HG02623 (cell line): ENCODE measurements around the gene DCST2.
A peak's percentile ranks its signal among the peaks of the same experiment; 100 is the strongest.

Source experiments
- ATAC-seq: cut with Tn5 transposase; IDR thresholded peaks from one replicate; pipeline ENCODE4 v1.9.1; 2021; ENCODE audit warnings: moderate library complexity; ENCODE audit not compliant: unreplicated experiment

The DCST2 gene

GRCh38 chr1:155050560-155051341, 17.2 kb upstream of the DCST2 start, which contains the start of gene ADAM15:
Gene ADAM15 (plus strand): TSS chr1:155051316. CDS start chr1:155051387, 71 bp downstream.
- ATAC-seq, result peak; percentile 58

- no peak for ATAC-seq
Measured at GRCh38 chr1:155049651-155050559, 16.3 kb upstream of the DCST2 start.

DNA sequence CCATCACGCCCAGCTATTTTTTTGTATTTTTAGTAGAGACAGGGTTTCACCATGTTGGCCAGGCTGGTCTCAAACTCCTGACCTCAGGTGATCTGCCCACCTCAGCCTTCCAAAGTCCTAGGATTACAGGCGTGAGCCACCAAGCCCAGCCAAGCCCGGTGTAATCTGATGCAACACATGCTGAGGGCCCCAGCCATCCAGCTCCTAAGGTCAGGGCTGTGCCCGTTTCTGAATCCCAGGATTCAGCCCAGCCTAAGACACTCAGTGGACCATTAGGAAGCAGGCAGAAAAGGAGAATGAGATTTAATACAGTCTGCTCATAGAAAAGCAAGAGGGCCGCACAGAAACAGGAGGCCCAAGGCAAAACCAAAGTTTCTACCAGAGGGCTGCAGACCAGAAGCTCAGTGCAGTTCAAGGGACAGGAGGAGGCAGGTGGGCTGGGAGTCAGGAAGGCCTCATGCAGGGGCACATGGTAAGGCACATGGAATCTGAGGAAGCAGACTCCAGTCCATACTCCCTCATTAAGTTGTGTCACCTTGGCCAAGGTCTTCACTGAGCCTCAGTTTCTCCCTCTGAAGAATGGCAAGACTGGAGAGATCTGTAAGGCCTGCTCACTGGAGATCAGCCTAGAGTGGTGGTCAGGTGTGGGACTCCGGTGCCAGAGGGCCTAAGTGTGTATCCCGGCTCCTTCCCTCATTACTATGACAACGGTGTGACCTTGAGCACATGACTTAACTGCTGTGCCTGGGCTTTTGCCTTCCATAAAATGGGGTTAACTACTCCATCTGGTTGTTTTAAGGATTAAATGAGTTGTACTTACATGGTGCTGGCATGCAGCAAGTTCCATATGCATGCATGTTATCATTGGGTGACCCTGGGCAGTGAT, 15.1 kb upstream of the DCST2 start:
- no peak for ATAC-seq

GRCh38 chr1:155044812-155045657, 11.5 kb upstream of the DCST2 start:
- no peak for ATAC-seq

DNA sequence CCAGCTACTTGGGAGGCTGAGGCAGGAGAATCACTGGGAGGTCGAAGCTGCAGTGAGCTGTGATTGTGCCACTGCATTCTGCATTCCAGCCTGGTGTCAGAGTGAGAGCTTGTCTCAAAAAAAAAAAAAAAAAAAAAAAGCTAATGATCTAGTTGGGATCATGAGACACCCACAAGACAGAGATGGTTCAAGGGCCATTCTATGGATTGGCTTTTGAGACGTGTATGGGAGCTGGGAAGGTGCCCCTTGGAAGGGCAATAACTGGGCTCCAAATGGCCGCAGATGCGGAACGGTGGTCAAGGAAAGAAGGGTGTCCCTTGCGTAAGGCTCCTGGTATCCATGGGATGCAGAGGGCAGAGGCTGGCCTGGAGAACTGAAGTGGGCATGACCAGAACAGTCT, 10.8 kb upstream of the DCST2 start:
- no peak for ATAC-seq

DNA sequence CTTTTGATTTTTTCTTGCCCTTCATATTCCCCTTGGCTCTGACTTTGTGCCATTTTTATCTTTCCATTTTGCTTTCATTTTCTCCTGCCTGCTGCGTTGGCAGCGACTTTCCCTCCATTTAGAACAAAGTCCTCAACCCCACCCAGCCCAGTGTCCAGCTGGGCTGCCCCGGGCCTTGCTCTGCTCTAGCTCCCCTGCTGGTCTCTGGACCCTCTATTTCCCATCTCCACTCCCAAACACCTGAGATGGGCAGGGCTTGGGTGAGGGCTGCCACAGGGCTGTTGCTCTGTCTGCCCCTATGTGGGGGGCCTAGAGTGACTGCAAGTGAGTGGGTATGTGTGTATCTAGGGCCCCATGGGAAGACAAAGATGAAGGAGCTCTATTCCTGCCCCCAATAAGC, 10.2 kb upstream of the DCST2 start:
- ATAC-seq, result no peak

DNA sequence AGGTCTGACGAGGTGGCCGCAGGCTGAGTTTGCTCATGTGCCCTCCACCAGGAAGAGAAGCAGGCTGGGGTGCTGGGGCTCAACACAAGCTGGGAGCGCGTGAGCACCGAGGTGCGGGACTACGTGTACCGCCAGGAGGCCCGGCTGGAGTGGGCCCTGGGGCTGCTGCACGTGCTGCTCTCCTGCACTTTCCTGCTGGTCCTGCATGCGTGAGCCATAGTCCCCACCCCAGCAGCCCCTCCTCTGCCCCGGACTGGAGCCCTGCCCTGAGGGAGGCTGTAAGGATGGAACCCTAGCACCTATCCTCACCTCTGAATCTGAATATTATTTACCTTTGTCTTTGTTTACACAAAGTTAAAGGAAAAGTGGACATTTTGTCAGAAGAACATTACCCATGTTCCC, 9.7 kb upstream of the DCST2 start:
- no peak for ATAC-seq

DNA sequence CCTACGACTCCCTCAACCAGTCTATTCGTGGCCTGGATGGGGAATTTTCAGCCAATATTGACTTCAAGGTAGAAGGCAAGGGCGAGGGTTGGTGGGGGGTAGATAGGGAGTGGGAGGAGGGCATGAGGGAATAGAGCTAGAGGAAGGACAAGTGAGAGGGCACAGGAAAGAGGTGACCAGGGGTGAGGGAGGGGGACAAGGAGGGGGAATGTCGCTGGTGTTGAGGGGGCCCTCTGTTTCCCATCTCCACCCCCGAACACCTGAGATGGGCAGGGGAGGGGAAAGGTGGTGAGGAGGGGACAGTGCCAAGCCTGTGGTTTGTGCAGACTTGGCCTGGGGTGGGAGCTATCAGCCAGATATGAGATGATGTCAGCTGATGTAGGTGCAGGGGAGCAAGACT, 9.2 kb upstream of the DCST2 start:
- ATAC-seq, result no peak

- no peak for ATAC-seq
Measured at GRCh38 chr1:155040358-155041093, 6.9 kb upstream of the DCST2 start.

DNA sequence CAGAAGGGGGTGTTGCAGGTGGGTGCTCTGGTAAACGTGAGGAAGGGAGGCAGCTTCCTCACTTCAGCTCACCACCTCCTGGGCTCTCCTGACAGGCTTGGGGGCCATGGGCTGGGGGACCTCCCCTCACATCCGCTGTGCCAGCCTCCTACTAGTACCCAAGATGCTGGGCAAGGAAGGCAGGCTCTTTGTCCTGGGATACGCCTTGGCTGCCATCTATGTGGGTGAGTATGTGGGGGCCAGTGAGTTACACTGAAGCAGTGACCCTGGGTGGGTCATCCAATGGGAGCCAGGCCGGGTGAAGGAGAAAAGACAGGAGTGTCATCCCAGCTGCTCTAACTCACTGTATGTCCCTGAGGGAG, 5.7 kb upstream of the DCST2 start:
- ATAC-seq, result no peak

- ATAC-seq, result no peak
Measured at GRCh38 chr1:155038602-155039307, 5.2 kb upstream of the DCST2 start.

GRCh38 chr1:155037851-155038441, 4.4 kb upstream of the DCST2 start:
- no peak for ATAC-seq

DNA sequence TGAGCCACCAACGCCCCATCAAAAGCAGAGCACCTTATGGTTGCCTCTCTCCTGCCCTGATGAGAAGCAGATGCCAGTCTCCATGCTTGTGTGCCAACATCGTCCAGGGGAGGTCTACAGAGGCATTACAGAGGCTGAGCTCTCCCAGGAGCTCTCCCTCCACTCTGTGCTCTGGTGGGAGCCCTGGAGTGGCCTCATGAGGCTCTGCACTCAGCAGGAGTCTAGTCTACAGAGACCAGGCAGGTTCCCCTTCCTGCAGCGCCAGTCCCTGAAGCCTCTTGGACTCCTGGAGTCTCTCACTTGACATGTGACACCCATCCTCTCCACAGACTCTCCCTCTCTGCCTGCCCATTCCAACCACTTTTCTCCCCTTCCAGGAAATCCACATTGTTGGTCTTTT, 3.5 kb upstream of the DCST2 start:
- ATAC-seq, result no peak

- no peak for ATAC-seq
Measured at GRCh38 chr1:155035936-155036335, 2.4 kb upstream of the DCST2 start.

DNA sequence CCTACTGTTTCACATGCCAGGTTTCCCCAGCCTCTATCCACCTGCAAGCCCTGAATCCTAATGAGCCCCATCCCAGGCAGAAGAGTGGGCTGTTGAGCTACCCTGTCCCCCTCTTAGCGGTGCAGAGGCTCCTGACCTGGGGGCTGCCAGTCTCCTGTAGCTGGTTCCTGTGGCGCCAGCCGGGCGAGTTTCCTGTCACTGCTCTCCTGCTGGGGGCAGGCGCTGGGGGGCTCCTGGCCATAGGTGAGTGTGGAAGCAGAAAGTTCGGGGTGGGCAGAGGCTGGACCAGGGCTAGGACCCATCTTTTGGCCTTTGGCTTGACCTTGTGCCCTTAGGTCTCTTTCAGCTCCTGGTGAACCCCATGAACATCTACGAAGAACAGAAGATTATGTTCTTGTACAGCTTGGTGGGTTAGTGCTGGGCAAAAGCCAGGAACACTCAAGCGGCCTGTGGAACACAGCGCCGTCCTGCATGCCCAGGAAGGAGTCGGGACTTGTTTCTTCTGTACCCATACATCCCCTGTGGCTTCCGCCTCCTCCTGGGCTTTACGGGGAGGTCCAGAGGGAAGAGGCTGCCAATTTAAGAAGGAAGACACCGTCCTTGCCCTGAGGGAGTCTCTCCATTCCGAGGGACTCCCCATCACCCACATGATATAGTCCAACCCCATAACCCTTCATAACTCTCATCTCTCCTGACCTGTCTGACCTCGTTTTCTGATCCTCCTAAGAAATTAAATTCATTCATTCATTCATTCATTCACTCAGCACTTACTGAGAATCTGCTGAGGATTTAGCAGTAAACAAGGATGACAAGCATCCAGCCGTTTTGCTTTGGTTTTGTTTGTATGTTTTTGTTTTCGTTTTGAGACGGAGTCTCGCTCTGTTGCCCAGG, 982 bp upstream of the DCST2 start:
- no peak for ATAC-seq

GRCh38 chr1:155032886-155033285, 695 bp downstream of the DCST2 start:
- ATAC-seq, result no peak

GRCh38 chr1:155030899-155031298, 2.7 kb downstream of the DCST2 start:
- no peak for ATAC-seq
